Measurements from ENCODE around the gene MAPK1.
"Not testable (repeated sequence)": the region's sequence is repeated elsewhere in the genome, so short reads cannot be mapped to it uniquely, and the experiment has no call there.

The MAPK1 gene

DNA sequence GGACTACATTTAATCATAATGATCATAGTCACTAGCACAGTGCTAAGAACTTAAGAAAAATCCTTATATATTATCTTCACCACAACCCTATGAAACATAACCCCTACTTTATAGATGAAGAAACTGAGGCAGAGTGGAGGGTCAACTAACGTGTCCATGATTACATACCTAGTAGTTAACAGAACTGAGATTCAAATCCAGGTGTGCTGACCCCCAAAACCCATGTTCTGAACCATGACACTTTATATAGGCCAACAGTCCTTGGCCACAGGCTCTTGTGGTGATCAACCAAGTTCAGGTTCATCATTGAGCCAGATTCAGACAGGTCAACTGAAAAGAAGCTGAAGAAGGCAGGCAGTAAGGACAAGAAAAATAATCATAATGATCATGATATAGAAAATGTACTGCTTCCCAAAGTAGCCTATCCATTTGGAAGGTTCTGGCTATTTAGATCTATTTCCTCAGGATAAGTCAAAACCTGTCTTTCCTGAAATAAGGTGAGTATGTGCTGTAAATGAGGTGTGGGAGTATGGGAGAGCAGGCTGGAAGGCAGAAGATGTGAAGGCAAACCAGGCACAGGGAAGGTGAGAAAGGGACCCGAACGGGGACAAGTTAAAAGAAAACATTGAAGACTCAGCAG, 39.7 kb downstream of the MAPK1 start:
- DNase-seq (ENCODE audit: insufficient read length, low spot score), result no peak
- TF ChIP-seq, protein P1, sequence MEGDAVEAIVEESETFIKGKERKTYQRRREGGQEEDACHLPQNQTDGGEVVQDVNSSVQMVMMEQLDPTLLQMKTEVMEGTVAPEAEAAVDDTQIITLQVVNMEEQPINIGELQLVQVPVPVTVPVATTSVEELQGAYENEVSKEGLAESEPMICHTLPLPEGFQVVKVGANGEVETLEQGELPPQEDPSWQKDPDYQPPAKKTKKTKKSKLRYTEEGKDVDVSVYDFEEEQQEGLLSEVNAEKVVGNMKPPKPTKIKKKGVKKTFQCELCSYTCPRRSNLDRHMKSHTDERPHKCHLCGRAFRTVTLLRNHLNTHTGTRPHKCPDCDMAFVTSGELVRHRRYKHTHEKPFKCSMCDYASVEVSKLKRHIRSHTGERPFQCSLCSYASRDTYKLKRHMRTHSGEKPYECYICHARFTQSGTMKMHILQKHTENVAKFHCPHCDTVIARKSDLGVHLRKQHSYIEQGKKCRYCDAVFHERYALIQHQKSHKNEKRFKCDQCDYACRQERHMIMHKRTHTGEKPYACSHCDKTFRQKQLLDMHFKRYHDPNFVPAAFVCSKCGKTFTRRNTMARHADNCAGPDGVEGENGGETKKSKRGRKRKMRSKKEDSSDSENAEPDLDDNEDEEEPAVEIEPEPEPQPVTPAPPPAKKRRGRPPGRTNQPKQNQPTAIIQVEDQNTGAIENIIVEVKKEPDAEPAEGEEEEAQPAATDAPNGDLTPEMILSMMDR (IDR thresholded peaks at IDR 0.05; ENCODE audit: insufficient read depth, missing control alignments), result no peak
- no peak for FAIRE-seq

DNA sequence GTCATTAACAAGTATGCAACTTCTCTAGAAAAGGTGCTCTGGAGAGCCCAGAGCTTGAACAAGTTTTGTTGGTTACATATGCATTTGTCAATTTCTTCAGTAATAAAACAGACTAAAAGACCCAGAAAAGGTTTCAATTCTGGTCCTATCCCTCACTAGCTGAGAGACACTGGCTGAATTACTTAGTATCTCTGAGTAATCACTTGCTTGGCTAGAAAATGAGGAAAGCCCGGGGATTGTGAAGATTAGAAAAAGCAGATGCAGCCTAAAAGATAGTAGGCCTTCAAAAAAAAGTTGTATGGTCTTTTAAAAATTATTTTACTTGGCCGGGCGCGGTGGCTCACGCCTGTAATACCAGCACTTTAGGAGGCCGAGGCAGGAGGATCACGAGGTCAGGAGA, 41.2 kb downstream of the MAPK1 start:
- no peak for FAIRE-seq
- no peak for DNase-seq (ENCODE audit: insufficient read length, low spot score)
- TF ChIP-seq, protein P1 (IDR thresholded peaks at IDR 0.05; ENCODE audit: insufficient read depth, missing control alignments), result no peak

DNA sequence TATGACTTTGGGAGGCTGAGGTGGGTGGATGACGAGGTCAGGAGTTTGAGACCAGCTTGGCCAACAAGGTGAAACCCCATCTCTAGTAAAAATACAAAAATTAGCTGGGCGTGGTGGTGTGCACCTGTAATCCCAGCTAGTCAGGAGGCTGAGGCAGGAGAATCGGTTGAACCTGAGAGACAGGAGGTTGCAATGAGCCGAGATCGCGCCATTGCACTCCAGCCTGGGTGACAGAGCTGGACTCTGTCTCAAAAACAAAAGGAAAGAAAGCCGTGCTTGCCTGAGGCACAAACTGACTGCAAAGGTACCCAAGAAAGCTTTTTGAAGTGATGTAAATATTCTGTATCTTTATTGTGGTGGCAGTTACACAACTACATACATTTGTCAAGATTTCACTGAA, 42.5 kb downstream of the MAPK1 start:
- not testable (repeated sequence) for FAIRE-seq; DNase-seq (ENCODE audit: insufficient read length, low spot score)

DNA sequence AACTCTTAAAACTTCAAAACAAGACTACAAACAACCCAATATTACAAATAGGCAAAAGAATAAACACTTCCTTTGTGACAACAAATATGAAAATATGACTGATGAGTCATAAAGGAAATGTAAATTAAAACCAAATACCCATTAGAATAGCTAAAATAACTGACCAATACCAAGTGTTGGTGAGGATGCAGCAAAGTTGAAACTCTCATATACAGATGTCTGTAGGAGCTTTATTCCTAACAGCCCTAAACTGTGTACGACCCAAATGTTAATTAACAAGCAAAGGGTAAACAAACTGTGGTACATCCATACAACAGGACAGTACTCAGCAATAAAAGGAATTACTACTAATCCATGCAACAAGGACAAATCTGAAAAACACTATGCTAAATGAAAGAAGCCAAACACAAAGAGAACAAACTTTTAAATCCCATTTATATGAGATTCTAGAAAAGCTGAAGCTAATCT, 43.0 kb downstream of the MAPK1 start:
- DNase-seq (ENCODE audit: insufficient read length, low spot score) (no peak), FAIRE-seq (no peak)
- TF ChIP-seq, protein P1 (IDR thresholded peaks at IDR 0.05; ENCODE audit: insufficient read depth, missing control alignments), result no peak

DNA sequence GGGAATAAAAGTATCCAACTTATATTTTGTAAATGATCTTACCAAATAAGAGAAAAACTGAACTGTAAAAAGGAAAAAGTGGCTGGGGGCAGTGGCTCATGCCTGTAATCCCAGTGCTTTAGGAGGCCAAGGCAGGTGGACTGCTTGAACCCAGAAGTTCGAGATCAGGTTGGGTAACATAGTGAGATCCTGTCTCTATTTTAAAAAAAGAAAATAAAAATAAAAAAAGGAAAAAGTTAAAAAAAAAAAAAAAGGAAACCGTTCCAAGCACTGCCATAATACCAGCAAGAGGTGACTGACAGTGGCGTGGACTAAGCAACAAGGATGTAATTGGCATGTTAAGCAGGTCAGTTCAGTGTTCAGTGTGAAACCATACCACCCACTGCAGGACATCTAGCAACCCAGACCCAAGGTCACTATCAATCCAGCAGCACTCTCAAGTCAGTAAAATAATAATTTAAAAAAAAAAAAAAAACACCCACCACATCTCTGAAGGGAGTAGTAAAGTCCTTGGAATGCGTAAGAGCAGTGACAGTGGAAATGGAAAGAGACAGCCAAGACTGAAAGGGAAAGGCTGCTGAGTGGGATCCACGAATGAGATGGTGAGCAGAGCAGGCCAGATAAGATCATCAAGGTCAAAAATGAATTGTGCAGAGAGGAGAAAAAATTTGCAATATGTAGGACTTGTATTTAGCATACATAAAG, 43.6 kb downstream of the MAPK1 start:
- no peak for FAIRE-seq
- no peak for DNase-seq (ENCODE audit: insufficient read length, low spot score)
- TF ChIP-seq, protein P1 (IDR thresholded peaks at IDR 0.05; ENCODE audit: insufficient read depth, missing control alignments), result no peak

DNA sequence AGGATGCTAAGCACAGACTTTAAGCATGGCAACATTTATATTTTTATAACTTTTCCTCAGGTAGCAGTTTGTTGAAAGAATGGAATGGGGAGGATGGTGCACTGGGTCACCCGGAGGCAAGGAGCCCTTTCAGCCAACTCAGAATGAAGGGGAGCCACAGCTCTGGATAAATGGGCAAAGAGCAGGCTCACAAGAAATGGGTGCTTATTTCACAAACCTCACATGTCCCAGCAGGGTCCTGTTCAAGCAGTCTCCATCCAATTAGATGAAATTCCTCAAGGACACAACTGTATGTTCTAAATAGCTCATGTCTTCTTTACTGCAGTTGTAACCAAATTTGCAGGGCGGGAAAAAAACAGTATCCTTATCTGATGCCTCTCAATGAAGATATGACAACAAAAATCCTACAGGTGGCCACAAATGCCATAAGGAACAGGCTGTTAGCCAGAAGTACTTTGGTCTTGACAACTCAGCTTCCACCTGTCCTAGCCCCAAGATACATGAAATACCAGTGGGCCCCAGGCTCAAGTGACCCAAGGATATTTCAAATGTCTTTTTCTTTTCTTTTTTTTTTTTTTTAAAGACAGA, 48.2 kb downstream of the MAPK1 start:
- TF ChIP-seq, protein P1 (IDR thresholded peaks at IDR 0.05; ENCODE audit: insufficient read depth, missing control alignments), result no peak
- DNase-seq (ENCODE audit: insufficient read length, low spot score) (no peak), FAIRE-seq (no peak)

DNA sequence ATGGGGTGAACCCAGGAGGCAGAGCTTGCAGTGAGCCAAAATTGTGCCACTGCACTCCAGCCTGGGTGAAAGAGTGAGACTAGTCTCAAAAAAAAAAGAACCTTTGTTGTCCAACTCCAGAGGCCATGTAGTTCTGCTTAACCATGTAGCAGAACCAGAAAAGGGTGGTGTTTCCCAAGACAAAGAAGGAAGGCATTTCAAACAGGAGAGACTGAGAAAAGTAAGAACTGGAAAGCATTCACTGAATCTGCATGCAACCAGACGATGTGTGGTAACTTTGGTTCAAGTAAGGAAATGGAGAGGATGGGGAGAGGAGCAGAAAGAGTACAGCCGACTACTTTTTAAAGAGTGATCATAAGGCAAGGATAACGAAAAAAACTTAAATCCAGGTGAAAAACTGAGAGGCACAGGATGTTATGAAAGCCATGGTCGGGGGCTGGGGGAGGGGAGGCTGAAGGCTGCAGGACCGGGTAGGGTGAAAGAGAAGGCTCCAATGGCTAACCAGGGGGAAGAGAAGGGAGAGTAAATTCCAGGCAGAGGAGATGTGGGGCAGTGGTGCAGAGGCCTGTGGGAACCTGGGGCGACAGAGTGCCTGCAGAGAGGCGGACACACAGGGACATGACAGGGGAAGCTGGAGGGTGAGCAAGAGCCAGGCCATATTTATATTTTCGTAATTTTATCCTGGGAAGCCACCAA, 48.8 kb downstream of the MAPK1 start:
- DNase-seq (ENCODE audit: insufficient read length, low spot score), result no peak
- no peak for FAIRE-seq
- TF ChIP-seq, protein P1 (IDR thresholded peaks at IDR 0.05; ENCODE audit: insufficient read depth, missing control alignments), result no peak

DNA sequence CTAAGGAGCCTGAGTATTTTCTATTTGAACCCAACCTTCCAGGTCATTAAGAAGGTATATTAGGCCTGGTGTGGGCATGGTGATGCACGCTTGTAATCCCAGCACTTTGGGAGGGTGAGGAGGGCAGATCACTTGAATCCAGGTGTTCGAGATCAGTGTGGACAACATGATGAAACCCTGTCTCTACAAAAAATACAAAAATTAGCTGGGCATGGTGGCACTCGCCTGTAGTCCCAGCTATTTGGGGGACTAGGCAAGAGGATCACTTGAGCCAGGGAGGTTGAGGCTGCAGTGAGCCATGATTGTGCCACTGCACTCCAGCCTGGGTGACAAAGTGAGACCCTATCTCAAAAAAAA, 50.0 kb downstream of the MAPK1 start:
- FAIRE-seq; DNase-seq (ENCODE audit: insufficient read length, low spot score): not testable (repeated sequence)
